HG03025 (cell line): ENCODE results near the gene NCDN.

Experiments
- ATAC-seq: cut with Tn5 transposase; IDR thresholded peaks from one replicate; pipeline ENCODE4 v1.9.1; 2021; ENCODE audit warnings: mild to moderate bottlenecking, moderate library complexity; ENCODE audit not compliant: unreplicated experiment, low FRiP score

NCDN gene

GRCh38 chr1:35557611-35558373, at the start of gene NCDN:
Gene NCDN, plus strand, starts transcription at chr1:35557799. Its CDS starts 392 bp downstream, at chr1:35558191.
- peak; percentile 70 for ATAC-seq

- no peak for ATAC-seq
Measured at GRCh38 chr1:35507947-35508346, 49.7 kb upstream of the NCDN start.

GRCh38 chr1:35509558-35509957, 48.0 kb upstream of the NCDN start:
- no peak for ATAC-seq

GRCh38 chr1:35511305-35511704, 46.3 kb upstream of the NCDN start:
- no peak for ATAC-seq

GRCh38 chr1:35518183-35518582, 39.4 kb upstream of the NCDN start:
- ATAC-seq = no peak

- ATAC-seq = no peak
Measured at GRCh38 chr1:35519432-35519831, 38.2 kb upstream of the NCDN start.

GRCh38 chr1:35524106-35524505, 33.5 kb upstream of the NCDN start:
- ATAC-seq = no peak

GRCh38 chr1:35530168-35530567, 27.4 kb upstream of the NCDN start:
- no peak for ATAC-seq

GRCh38 chr1:35530946-35531345, 26.7 kb upstream of the NCDN start:
- ATAC-seq = no peak

- ATAC-seq = no peak
Measured at GRCh38 chr1:35531368-35531767, 26.2 kb upstream of the NCDN start.

GRCh38 chr1:35532497-35533223, 24.9 kb upstream of the NCDN start:
- ATAC-seq = no peak

GRCh38 chr1:35533586-35533985, 24.0 kb upstream of the NCDN start:
- no peak for ATAC-seq

GRCh38 chr1:35535243-35535642, 22.4 kb upstream of the NCDN start:
- ATAC-seq = no peak

GRCh38 chr1:35536556-35537162, 20.9 kb upstream of the NCDN start:
- no peak for ATAC-seq

GRCh38 chr1:35537806-35538205, 19.8 kb upstream of the NCDN start:
- ATAC-seq = no peak

GRCh38 chr1:35539073-35539823, 18.4 kb upstream of the NCDN start:
- ATAC-seq = no peak

GRCh38 chr1:35539824-35540261, 17.8 kb upstream of the NCDN start:
- ATAC-seq = no peak

GRCh38 chr1:35544976-35545375, 12.6 kb upstream of the NCDN start:
- ATAC-seq = no peak

GRCh38 chr1:35546614-35547013, 11.0 kb upstream of the NCDN start:
- no peak for ATAC-seq

GRCh38 chr1:35553851-35554250, 3.7 kb upstream of the NCDN start:
- no peak for ATAC-seq
